H1 (cell line): ENCODE measurements around the gene UBE2H. TPM values are rescaled to one million over a fixed set of nuclear protein-coding genes. Genes with fewer than 3 reads are reported as not detected.

Experiments used
- ASH2L ChIP-seq: fragments of 200-600, 300-600 bp; sonication (generic); IDR thresholded peaks from one replicate; pipeline ENCODE4 v1.7.1; 2017; ENCODE audit warnings: low read length
- TAF1 ChIP-seq: IDR thresholded peaks from 2 replicates; pipeline ENCODE4 v1.6.1; 2011; ENCODE audit warnings: mild to moderate bottlenecking, low read depth, low read length
- USF2 ChIP-seq: IDR thresholded peaks from 2 replicates; pipeline ENCODE4 v1.6.1; 2011; ENCODE audit warnings: low read length, improper control_type of control experiment
- polyA plus RNA-seq, 7 experiments: library from polyadenylated mRNA; depleted of rRNA in 3 of 7; stranded (reverse) in 5 of 7; unstranded in 2 of 7; fragments of >200 nt in 5 of 7; fragments of 200-250 nt in 2 of 7; gene quantifications; 1 replicate in 5 of 7; 2 replicates in 1 of 7; 4 replicates in 1 of 7; pipeline versions ENCODE4 v1.2.1 to v1.2.3, GENCODE V29; 2011 to 2013; ENCODE audit warnings: missing spikeins in 2 of 7, mixed read lengths in 2 of 7
- total RNA-seq: library from RNA; stranded (reverse); fragmentation: NEBNext Ultra II Directional; extraction: Animal tissue kit (Norgen Biotek cat#: 25700); gene quantifications from 2 replicates; pipeline ENCODE4 v1.2.1, GENCODE V29; 2021

Gene UBE2H
- total and polyA plus RNA-seq, 2 of the 8 experiments (the other 6 are each of a cell fraction or from before 2014, with no cell fraction given) = 30.6 to 62.2 TPM

- no peak for TF ChIP-seq USF2
- TF ChIP-seq ASH2L = no peak
- TF ChIP-seq TAF1 = no peak
Observed at GRCh38 chr7:129821476-129821875, 131.3 kb downstream of the UBE2H start (continued).
